ACC112 (cell line): ENCODE results near the gene SMTN.
"Not testable (repeated sequence)": the region's sequence is repeated elsewhere in the genome, so short reads cannot be mapped to it uniquely, and the experiment has no call there.

Source experiments
- H2AFZ ChIP-seq: fragments of 200-600 bp; sonication (generic); one replicate; pipeline ENCODE4 v1.6.0; 2017; ENCODE audit warnings: antibody characterized with exemption, low read length; ENCODE audit not compliant: unreplicated experiment
- H3K27ac ChIP-seq: fragments of 200-600 bp; sonication (generic); 2 replicates; pipeline ENCODE4 v1.5.1; 2014; ENCODE audit warnings: low read depth, mild to moderate bottlenecking, antibody characterized with exemption, low read length, moderate library complexity
- H3K27me3 ChIP-seq: fragments of 200-600 bp; sonication (generic); 2 replicates; pipeline ENCODE4 v1.6.1; 2014; ENCODE audit warnings: mild to moderate bottlenecking, antibody characterized with exemption, low read length, moderate library complexity, mixed read lengths; ENCODE audit not compliant: insufficient read depth
- H3K36me3 ChIP-seq: fragments of 200-600 bp; sonication (generic); 2 replicates; pipeline ENCODE4 v1.6.1; 2016; ENCODE audit warnings: mild to moderate bottlenecking, antibody characterized with exemption, low read length, moderate library complexity, mixed read lengths; ENCODE audit not compliant: insufficient read depth
- H3K4me1 ChIP-seq: fragments of 200-600 bp; sonication (generic); one replicate; pipeline ENCODE4 v1.6.1; 2016; ENCODE audit warnings: low read length, mixed read lengths; ENCODE audit not compliant: insufficient read depth, unreplicated experiment, control insufficient read depth
- H3K4me3 ChIP-seq: fragments of 200-600 bp; sonication (generic); 2 replicates; pipeline ENCODE4 v1.5.1; 2014; ENCODE audit warnings: mild to moderate bottlenecking, low read depth, low read length
- H3K79me2 ChIP-seq: fragments of 200-600 bp; sonication (generic); one replicate; pipeline ENCODE4 v1.6.0; 2016; ENCODE audit warnings: low read length; ENCODE audit not compliant: control insufficient read depth, unreplicated experiment, insufficient read depth

SMTN gene

GRCh38 chr22:31107178-31107893 lies 26.2 kb downstream of the SMTN start, which contains the start of gene SELENOM:
TSS of gene SELENOM (minus strand) at chr22:31107568. CDS start at chr22:31107505, 63 bp downstream.
- H3K79me2 ChIP-seq: peaks cover 10% of the 10 kb centered on the region
- H3K4me3 ChIP-seq: peak within 1 kb of the TSS; percentile 85
- H3K36me3 ChIP-seq: no peaks in the 10 kb centered on the region
- no peaks in the 10 kb centered on the region for H3K27me3 ChIP-seq
- peak within 1 kb of the TSS; percentile 88 for H3K27ac ChIP-seq
- peak within 1 kb of the TSS; percentile 64 for H2AFZ ChIP-seq
- peaks cover 22% of the 10 kb centered on the region for H3K4me1 ChIP-seq

GRCh38 chr22:31107894-31108218 lies 26.7 kb downstream of the SMTN start:
- no peaks in the 10 kb centered on the region for H3K27me3 ChIP-seq
- no peak overlapping the region for H3K27ac ChIP-seq
- peak overlapping the region; percentile 71 for H3K4me3 ChIP-seq
- peak overlapping the region; percentile 64 for H2AFZ ChIP-seq
- H3K79me2 ChIP-seq: peaks cover 10% of the 10 kb centered on the region
- H3K4me1 ChIP-seq: peaks cover 17% of the 10 kb centered on the region
- no peaks in the 10 kb centered on the region for H3K36me3 ChIP-seq

- not testable (repeated sequence) for H2AFZ ChIP-seq, H3K36me3 ChIP-seq, H3K27ac ChIP-seq, H3K27me3 ChIP-seq, H3K4me1 ChIP-seq, H3K79me2 ChIP-seq, H3K4me3 ChIP-seq
These were observed 31.5 kb downstream of the SMTN start for GRCh38 chr22:31112547-31113091.

- H3K27ac ChIP-seq: no peak overlapping the region
- no peaks in the 10 kb centered on the region for H3K27me3 ChIP-seq
- H2AFZ ChIP-seq: no peak overlapping the region
- no peaks in the 10 kb centered on the region for H3K4me1 ChIP-seq
- H3K36me3 ChIP-seq: no peaks in the 10 kb centered on the region
- H3K79me2 ChIP-seq: no peaks in the 10 kb centered on the region
- H3K4me3 ChIP-seq: no peak overlapping the region
These were observed 37.1 kb downstream of the SMTN start for GRCh38 chr22:31118046-31118820.

- Histone ChIP-seq H3K36me3 (no peaks in the 10 kb centered on the region), H3K4me1 (no peaks in the 10 kb centered on the region), H3K79me2 (no peaks in the 10 kb centered on the region), H3K4me3 (no peak overlapping the region), H3K27ac (no peak overlapping the region), H3K27me3 (no peaks in the 10 kb centered on the region), H2AFZ (no peak overlapping the region)
These were observed 38.1 kb downstream of the SMTN start for GRCh38 chr22:31119026-31119717.

GRCh38 chr22:31120230-31120629 lies 39.1 kb downstream of the SMTN start:
- Histone ChIP-seq H3K27ac (no peak overlapping the region), H3K4me1 (no peaks in the 10 kb centered on the region), H2AFZ (no peak overlapping the region), H3K27me3 (no peaks in the 10 kb centered on the region), H3K36me3 (no peaks in the 10 kb centered on the region), H3K4me3 (no peak overlapping the region), H3K79me2 (no peaks in the 10 kb centered on the region)

GRCh38 chr22:31120642-31121041 lies 39.5 kb downstream of the SMTN start:
- H3K27ac ChIP-seq: no peak overlapping the region
- H3K4me1 ChIP-seq: no peaks in the 10 kb centered on the region
- H3K4me3 ChIP-seq: no peak overlapping the region
- H3K27me3 ChIP-seq: no peaks in the 10 kb centered on the region
- no peak overlapping the region for H2AFZ ChIP-seq
- H3K36me3 ChIP-seq: no peaks in the 10 kb centered on the region
- H3K79me2 ChIP-seq: no peaks in the 10 kb centered on the region

- H3K27ac ChIP-seq: no peak overlapping the region
- H2AFZ ChIP-seq: no peak overlapping the region
- no peaks in the 10 kb centered on the region for H3K36me3 ChIP-seq
- no peak overlapping the region for H3K4me3 ChIP-seq
- H3K4me1 ChIP-seq: no peaks in the 10 kb centered on the region
- no peaks in the 10 kb centered on the region for H3K27me3 ChIP-seq
- no peaks in the 10 kb centered on the region for H3K79me2 ChIP-seq
These were observed 40.3 kb downstream of the SMTN start for GRCh38 chr22:31121403-31121802.

- no peak overlapping the region for H3K27ac ChIP-seq
- no peaks in the 10 kb centered on the region for H3K4me1 ChIP-seq
- no peak overlapping the region for H2AFZ ChIP-seq
These were observed 41.0 kb downstream of the SMTN start for GRCh38 chr22:31122196-31122531.

GRCh38 chr22:31122532-31123291 lies 41.6 kb downstream of the SMTN start, which contains the start of gene INPP5J:
TSS of gene INPP5J (plus strand) at chr22:31122966. CDS start at chr22:31123015, 49 bp downstream.
- H2AFZ ChIP-seq: no peak within 1 kb of the TSS

More at GRCh38 chr22:31122196-31122531, 41.0 kb downstream of the SMTN start:
- no peaks in the 10 kb centered on the region for H3K27me3 ChIP-seq
- H3K36me3 ChIP-seq: no peaks in the 10 kb centered on the region
- H3K4me3 ChIP-seq: no peak overlapping the region
- no peaks in the 10 kb centered on the region for H3K79me2 ChIP-seq

More at GRCh38 chr22:31122532-31123291, 41.6 kb downstream of the SMTN start, which contains the start of gene INPP5J:
- Histone ChIP-seq H3K79me2 (no peaks in the 10 kb centered on the region), H3K4me1 (no peaks in the 10 kb centered on the region), H3K27me3 (no peaks in the 10 kb centered on the region), H3K27ac (no peak within 1 kb of the TSS), H3K36me3 (no peaks in the 10 kb centered on the region), H3K4me3 (peak within 1 kb of the TSS; percentile 49; the same call in 1 of the 2 replicates)
